ENCODE measurements around the gene DDRGK1.

DNA sequence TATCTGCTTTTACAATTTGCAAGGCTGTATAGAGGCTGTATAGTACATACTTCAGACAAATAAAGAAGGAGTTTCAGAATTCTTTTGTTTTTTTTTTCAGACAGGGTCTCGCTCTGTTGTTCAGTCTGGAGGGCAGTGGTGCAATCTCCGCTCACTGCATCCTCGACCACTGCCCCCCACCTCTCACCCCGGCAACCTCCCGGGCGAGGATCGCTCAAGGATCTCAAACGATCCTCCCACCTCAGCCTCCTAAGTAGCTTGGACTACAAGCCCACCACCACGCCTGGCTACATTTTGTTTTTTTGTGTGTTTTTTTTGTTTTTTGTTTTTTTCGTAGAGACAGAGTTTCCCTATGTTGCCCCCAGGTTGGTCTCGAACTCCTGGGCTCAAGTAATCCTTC lies 46.7 kb downstream of the DDRGK1 start:
- TF ChIP-seq CTCF (IDR thresholded peaks at IDR 0.05; ENCODE audit: low read depth, low read length, poor library complexity, severe bottlenecking) (no peak), EZH2phosphoT487 (IDR thresholded peaks at IDR 0.05; ENCODE audit: borderline replicate concordance, low read length) (no peak)
